Activated T-cell treated with anti-CD3 and anti-CD28 coated beads for 4 hours (primary cell): ENCODE measurements around the gene TMEM255A.
"Not testable (repeated sequence)": the region's sequence is repeated elsewhere in the genome, so short reads cannot be mapped to it uniquely, and the experiment has no call there.

Experiments
- DNase-seq: peaks from one replicate; pipeline ENCODE4 v3.0.0-alpha.2; 2020

Gene TMEM255A

GRCh38 chrX:120310861-120311726, at the start of gene TMEM255A:
Gene TMEM255A, minus strand, starts transcription at chrX:120311461. Its CDS starts 152 bp downstream, at chrX:120311309.
- DNase-seq = no peak

- peak; percentile 19 for DNase-seq
Observed at GRCh38 chrX:120358737-120359456, 47.6 kb upstream of the TMEM255A start.

- DNase-seq = no peak
Observed at GRCh38 chrX:120357186-120357585, 45.9 kb upstream of the TMEM255A start.

GRCh38 chrX:120356084-120356483, 44.8 kb upstream of the TMEM255A start:
- DNase-seq = no peak

GRCh38 chrX:120350450-120351138, 39.3 kb upstream of the TMEM255A start:
- DNase-seq = no peak

- not testable (repeated sequence) for DNase-seq
Observed at GRCh38 chrX:120344566-120344965, 33.3 kb upstream of the TMEM255A start.

GRCh38 chrX:120336899-120337298, 25.6 kb upstream of the TMEM255A start:
- no peak for DNase-seq

GRCh38 chrX:120335289-120335688, 24.0 kb upstream of the TMEM255A start:
- no peak for DNase-seq

- DNase-seq = no peak
Observed at GRCh38 chrX:120334603-120335002, 23.3 kb upstream of the TMEM255A start.

- DNase-seq = no peak
Observed at GRCh38 chrX:120334151-120334550, 22.9 kb upstream of the TMEM255A start.

- DNase-seq = no peak
Observed at GRCh38 chrX:120332394-120332793, 21.1 kb upstream of the TMEM255A start.

- no peak for DNase-seq
Observed at GRCh38 chrX:120331116-120331515, 19.9 kb upstream of the TMEM255A start.

- no peak for DNase-seq
Observed at GRCh38 chrX:120321520-120322281, 10.4 kb upstream of the TMEM255A start.

GRCh38 chrX:120318411-120318810, 7.2 kb upstream of the TMEM255A start:
- DNase-seq = no peak

GRCh38 chrX:120316587-120317283, 5.5 kb upstream of the TMEM255A start:
- DNase-seq = no peak

- no peak for DNase-seq
Observed at GRCh38 chrX:120315776-120316175, 4.5 kb upstream of the TMEM255A start.

- DNase-seq = no peak
Observed at GRCh38 chrX:120311727-120312063, 434 bp upstream of the TMEM255A start.

GRCh38 chrX:120309873-120310705, 1.2 kb downstream of the TMEM255A start:
- no peak for DNase-seq

GRCh38 chrX:120308959-120309872, 2.0 kb downstream of the TMEM255A start:
- peak; percentile 46 for DNase-seq

- DNase-seq = no peak
Observed at GRCh38 chrX:120308558-120308957, 2.7 kb downstream of the TMEM255A start.
